PC-3 (cell line): Measurements from ENCODE around the gene AHNAK.

Experiments
- CTCF ChIP-seq: fragments of 300-600 bp; sonication (generic); conservative IDR thresholded peaks from 2 replicates; pipeline ENCODE4 v1.5.1; 2017; ENCODE audit warnings: antibody characterized with exemption, low read depth, mild to moderate bottlenecking, low read length
- EZH2 ChIP-seq: fragments of 300-600 bp; sonication (generic); IDR thresholded peaks from one replicate; pipeline ENCODE4 v1.6.1; 2017; ENCODE audit warnings: antibody characterized with exemption, mild to moderate bottlenecking, low read length; ENCODE audit not compliant: unreplicated experiment

- TF ChIP-seq CTCF: no peak
- TF ChIP-seq EZH2: no peak
Observed at GRCh38 chr11:62427630-62428233, 118.9 kb downstream of the AHNAK start.
